Measurements from ENCODE around the gene HSF2.

HSF2 gene

GRCh38 chr6:122400121-122400450 lies 634 bp downstream of the HSF2 start:
- peak; percentile 32 for DNase-seq

- peak; percentile 33 for DNase-seq
Measured at GRCh38 chr6:122400462-122401089, 1.1 kb downstream of the HSF2 start.

GRCh38 chr6:122401104-122401503 lies 1.7 kb downstream of the HSF2 start:
- no peak for DNase-seq

GRCh38 chr6:122404444-122404843 lies 5.0 kb downstream of the HSF2 start:
- DNase-seq, result peak; percentile 62

- peak; percentile 25 for DNase-seq
Measured at GRCh38 chr6:122405417-122405816, 6.0 kb downstream of the HSF2 start.

GRCh38 chr6:122406187-122406586 lies 6.7 kb downstream of the HSF2 start:
- no peak for DNase-seq

GRCh38 chr6:122407712-122408111 lies 8.3 kb downstream of the HSF2 start:
- DNase-seq, result no peak

GRCh38 chr6:122408240-122408639 lies 8.8 kb downstream of the HSF2 start:
- DNase-seq, result no peak

GRCh38 chr6:122408702-122409458 lies 9.4 kb downstream of the HSF2 start:
- no peak for DNase-seq

GRCh38 chr6:122412001-122412400 lies 12.5 kb downstream of the HSF2 start:
- no peak for DNase-seq

GRCh38 chr6:122416825-122417224 lies 17.4 kb downstream of the HSF2 start:
- DNase-seq, result no peak

GRCh38 chr6:122422003-122422402 lies 22.6 kb downstream of the HSF2 start:
- DNase-seq, result no peak

GRCh38 chr6:122422614-122423267 lies 23.3 kb downstream of the HSF2 start:
- no peak for DNase-seq

- no peak for DNase-seq
Measured at GRCh38 chr6:122423734-122424133, 24.3 kb downstream of the HSF2 start.

- DNase-seq, result no peak
Measured at GRCh38 chr6:122426597-122426996, 27.1 kb downstream of the HSF2 start.

GRCh38 chr6:122428781-122429180 lies 29.3 kb downstream of the HSF2 start:
- DNase-seq, result no peak

GRCh38 chr6:122429323-122429722 lies 29.9 kb downstream of the HSF2 start:
- DNase-seq, result no peak

GRCh38 chr6:122431780-122432179 lies 32.3 kb downstream of the HSF2 start:
- DNase-seq, result peak; percentile 16

- DNase-seq, result no peak
Measured at GRCh38 chr6:122432816-122433215, 33.4 kb downstream of the HSF2 start.

- DNase-seq, result no peak
Measured at GRCh38 chr6:122438975-122439374, 39.5 kb downstream of the HSF2 start.

GRCh38 chr6:122445274-122445673 lies 45.8 kb downstream of the HSF2 start:
- no peak for DNase-seq

- no peak for DNase-seq
Measured at GRCh38 chr6:122449069-122449468, 49.6 kb downstream of the HSF2 start.

- DNase-seq, result no peak
Measured at GRCh38 chr6:122452509-122452908, 53.1 kb downstream of the HSF2 start.

- DNase-seq, result no peak
Measured at GRCh38 chr6:122454673-122455072, 55.2 kb downstream of the HSF2 start.
